GM12865 (cell line): ENCODE measurements around the gene SKIC3.

Experiments used
- DNase-seq: peaks from one replicate; pipeline ENCODE4 v3.0.0; 2010; ENCODE audit warnings: low read depth
- H3K4me3 ChIP-seq: 2 replicates; pipeline ENCODE4 v1.5.1; 2011; ENCODE audit warnings: mild to moderate bottlenecking, low read depth, low read length, control low read depth
- TF ChIP-seq, protein P1 (sequence below): IDR thresholded peaks from 2 replicates; pipeline ENCODE4 v1.5.1; 2011; ENCODE audit warnings: low read length, control low read depth, low read depth, inconsistent platforms; ENCODE audit not compliant: insufficient read depth; ENCODE audit errors: missing control alignments

Gene SKIC3

DNA sequence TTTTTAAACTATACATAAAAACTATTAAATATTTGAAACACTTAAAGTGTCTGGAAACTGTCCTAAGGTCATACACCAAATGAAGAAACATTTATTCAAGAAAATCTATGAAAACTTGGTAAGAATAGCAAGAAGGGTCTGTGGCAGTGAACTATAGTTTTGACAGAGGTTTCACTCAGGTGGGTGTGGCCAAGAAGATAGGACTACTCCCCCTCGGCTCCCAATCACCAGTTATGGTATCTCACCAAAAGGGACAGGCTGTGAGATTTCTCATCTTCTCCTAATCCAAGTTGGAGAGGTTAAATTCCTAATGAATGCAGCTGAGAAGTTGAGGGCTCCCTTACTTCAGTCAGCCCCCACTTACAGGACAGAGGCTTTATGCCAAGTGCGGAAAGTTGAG is 3.1 kb upstream of the SKIC3 start:
- TF ChIP-seq, protein P1, sequence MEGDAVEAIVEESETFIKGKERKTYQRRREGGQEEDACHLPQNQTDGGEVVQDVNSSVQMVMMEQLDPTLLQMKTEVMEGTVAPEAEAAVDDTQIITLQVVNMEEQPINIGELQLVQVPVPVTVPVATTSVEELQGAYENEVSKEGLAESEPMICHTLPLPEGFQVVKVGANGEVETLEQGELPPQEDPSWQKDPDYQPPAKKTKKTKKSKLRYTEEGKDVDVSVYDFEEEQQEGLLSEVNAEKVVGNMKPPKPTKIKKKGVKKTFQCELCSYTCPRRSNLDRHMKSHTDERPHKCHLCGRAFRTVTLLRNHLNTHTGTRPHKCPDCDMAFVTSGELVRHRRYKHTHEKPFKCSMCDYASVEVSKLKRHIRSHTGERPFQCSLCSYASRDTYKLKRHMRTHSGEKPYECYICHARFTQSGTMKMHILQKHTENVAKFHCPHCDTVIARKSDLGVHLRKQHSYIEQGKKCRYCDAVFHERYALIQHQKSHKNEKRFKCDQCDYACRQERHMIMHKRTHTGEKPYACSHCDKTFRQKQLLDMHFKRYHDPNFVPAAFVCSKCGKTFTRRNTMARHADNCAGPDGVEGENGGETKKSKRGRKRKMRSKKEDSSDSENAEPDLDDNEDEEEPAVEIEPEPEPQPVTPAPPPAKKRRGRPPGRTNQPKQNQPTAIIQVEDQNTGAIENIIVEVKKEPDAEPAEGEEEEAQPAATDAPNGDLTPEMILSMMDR, result no peak
- DNase-seq, result no peak

DNA sequence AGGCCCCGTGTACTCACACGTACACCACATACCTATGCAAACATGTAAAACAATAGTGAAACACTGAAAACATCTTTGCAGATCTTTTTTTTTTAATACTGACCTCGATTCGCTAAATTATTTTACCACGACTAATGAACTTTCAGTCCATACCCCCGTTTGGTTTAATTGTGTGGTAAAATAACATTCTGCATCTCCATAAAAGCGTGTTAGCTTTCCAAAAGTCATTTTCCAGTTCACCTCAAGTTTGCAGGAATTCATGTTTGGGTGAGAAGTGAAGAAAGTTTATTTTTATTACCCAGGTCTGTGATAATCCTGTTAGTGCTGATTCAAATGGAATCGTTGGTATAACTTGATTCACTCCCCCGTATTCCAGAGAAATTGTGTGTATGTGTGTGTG is 776 bp upstream of the SKIC3 start:
- TF ChIP-seq, protein P1, result no peak
- no peak for DNase-seq
- H3K4me3 ChIP-seq, result peak overlapping the region; percentile 94

More for the DNA sequence above, 3.1 kb upstream of the SKIC3 start:
- no peak overlapping the region for H3K4me3 ChIP-seq

DNA sequence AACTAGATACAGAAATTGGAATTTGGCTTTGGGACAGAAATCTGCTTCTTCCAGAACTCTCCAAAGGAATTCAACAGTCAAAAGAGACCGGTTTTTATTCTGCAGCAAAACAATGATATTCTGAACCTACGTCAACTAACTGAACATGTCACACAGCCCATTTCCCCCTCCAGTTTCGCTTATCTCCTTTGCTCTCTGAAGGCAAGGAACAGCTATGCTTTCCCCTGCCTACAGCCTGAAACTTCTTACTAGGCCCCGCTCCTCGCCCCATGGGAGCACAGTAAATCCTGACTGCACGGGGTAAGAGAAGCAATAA is 488 bp downstream of the SKIC3 start:
- H3K4me3 ChIP-seq, result peak overlapping the region; percentile 94
- DNase-seq, result no peak
- TF ChIP-seq, protein P1, result no peak

DNA sequence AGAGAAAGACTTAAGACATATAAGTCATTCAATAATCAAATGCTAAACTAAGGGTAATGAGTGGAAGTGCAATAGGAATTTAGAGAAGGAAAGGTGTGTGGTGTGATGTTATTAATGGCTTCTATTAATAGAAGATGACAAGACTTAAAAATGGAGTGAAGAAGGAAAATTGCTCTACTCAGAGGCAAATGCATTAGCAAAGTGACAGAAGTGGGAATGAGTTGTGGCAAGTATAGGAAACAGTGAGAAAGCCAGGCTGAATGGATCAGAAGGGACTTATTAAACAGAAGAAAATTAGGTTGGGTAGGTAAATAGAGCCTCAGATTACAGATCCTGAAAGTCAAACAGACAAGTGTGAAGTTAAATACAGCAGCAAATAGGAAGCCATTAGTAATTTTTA is 5.7 kb downstream of the SKIC3 start:
- H3K4me3 ChIP-seq, result no peak overlapping the region
- TF ChIP-seq, protein P1, result no peak
- no peak for DNase-seq

DNA sequence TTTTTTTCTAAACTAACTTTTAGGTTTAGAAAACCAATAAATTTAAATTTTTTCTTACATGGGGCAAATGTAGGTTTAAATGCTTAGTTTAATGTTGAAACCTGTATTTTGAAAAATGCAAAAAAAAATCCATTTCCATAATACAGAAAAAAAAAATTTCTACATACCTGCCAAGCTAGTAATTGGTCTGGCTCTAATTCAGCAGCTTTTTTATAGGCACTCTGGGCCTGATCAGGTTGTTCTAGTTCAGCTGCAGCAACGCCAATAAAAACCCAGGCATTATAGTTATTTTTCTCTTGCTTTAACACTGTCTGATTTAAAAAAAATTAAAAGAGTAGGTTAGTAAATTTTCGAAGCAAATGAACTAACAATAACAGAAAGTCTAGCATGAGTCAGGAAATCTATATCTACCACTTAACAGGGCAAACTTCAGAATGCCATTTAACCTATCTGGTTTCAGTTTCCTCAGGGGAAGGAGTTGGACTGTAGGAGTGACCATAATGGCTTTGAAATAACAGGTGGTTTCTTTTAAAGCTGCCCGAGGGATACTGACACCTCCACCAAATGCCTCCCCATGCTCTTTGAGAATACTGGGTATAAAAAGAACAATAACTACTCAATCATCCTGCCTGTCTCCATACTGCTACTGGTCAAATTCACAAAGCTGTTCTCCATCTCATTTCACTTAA is 11.6 kb downstream of the SKIC3 start:
- no peak overlapping the region for H3K4me3 ChIP-seq
- TF ChIP-seq, protein P1, result no peak
- peak; percentile 18 for DNase-seq

DNA sequence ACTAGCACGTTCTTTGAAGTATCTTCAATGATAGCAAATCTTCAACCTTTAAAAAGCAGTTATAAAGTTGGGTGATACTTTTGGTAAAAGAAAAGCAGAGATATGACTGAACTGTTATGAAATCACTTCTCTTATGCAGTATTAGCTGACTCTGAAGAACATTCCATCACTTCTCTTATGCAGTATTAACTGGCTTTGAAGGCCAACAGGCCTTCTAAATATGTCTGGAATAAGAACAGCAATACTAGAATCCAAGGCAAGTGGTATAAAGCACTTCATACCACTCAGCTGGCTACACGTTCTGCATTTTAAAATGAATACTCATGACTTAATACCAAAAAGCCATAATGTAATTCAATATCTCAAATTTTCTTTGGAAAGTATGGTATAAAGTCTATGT is 17.3 kb downstream of the SKIC3 start:
- H3K4me3 ChIP-seq, result no peak overlapping the region
- TF ChIP-seq, protein P1, result no peak
- DNase-seq, result no peak

DNA sequence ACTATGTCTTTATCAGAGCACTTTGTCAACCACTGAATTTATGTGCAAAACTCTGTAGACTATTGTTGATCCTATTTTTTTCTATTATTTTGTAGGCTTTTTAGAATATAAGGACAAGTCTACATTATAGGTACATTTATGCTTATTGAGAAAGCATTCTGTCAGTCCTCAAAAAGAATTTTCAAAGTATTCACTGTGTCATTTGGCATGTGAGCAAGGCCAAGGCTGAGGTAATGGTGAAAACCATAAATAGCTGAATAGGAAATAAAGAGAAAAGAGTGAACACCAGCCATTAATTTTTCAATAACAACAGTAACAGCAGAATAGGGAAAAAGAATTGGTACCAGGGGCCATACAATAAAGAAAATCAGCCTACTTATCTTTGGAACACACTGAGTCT is 21.0 kb downstream of the SKIC3 start:
- TF ChIP-seq, protein P1, result no peak
- no peak for DNase-seq
- H3K4me3 ChIP-seq, result no peak overlapping the region
